Rectal smooth muscle tissue (tissue), 1 donor: ENCODE results near the gene VCAN.

Experiments used
- H3K27ac ChIP-seq: one replicate; pipeline ENCODE4 v1.7.0; 2013; ENCODE audit warnings: low read depth, low read length, inconsistent platforms
- H3K27me3 ChIP-seq: one replicate; pipeline ENCODE4 v1.7.0; 2013; ENCODE audit warnings: low read length; ENCODE audit not compliant: control insufficient read depth, insufficient read depth
- H3K36me3 ChIP-seq: one replicate; pipeline ENCODE4 v1.7.0; 2013; ENCODE audit warnings: low read length; ENCODE audit not compliant: control insufficient read depth, insufficient read depth
- H3K4me1 ChIP-seq: one replicate; pipeline ENCODE4 v1.7.0; 2013; ENCODE audit warnings: low read length; ENCODE audit not compliant: control insufficient read depth, insufficient read depth
- H3K4me3 ChIP-seq: one replicate; pipeline ENCODE4 v1.7.0; 2013; ENCODE audit warnings: low read length
- H3K9ac ChIP-seq: one replicate; pipeline ENCODE4 v1.7.0; 2013; ENCODE audit warnings: low read length

The VCAN gene

GRCh38 chr5:83562791-83563557 lies 91.4 kb downstream of the VCAN start:
- Histone ChIP-seq H3K36me3 (no peaks in the 10 kb centered on the region), H3K27me3 (no peaks in the 10 kb centered on the region), H3K27ac (no peak overlapping the region), H3K4me3 (no peak overlapping the region), H3K9ac (no peak overlapping the region), H3K4me1 (no peaks in the 10 kb centered on the region)

GRCh38 chr5:83563631-83564030 lies 92.1 kb downstream of the VCAN start:
- Histone ChIP-seq H3K9ac (no peak overlapping the region), H3K4me3 (no peak overlapping the region), H3K4me1 (no peaks in the 10 kb centered on the region), H3K27ac (no peak overlapping the region), H3K36me3 (no peaks in the 10 kb centered on the region), H3K27me3 (no peaks in the 10 kb centered on the region)

GRCh38 chr5:83564069-83564749 lies 92.7 kb downstream of the VCAN start:
- Histone ChIP-seq H3K4me3 (no peak overlapping the region), H3K27ac (no peak overlapping the region), H3K4me1 (no peaks in the 10 kb centered on the region), H3K9ac (no peak overlapping the region), H3K27me3 (no peaks in the 10 kb centered on the region), H3K36me3 (no peaks in the 10 kb centered on the region)

- Histone ChIP-seq H3K4me3 (no peak overlapping the region), H3K4me1 (no peaks in the 10 kb centered on the region), H3K36me3 (no peaks in the 10 kb centered on the region), H3K27ac (no peak overlapping the region), H3K27me3 (no peaks in the 10 kb centered on the region), H3K9ac (no peak overlapping the region)
These were observed 96.2 kb downstream of the VCAN start for GRCh38 chr5:83567741-83568140.

- Histone ChIP-seq H3K4me3 (no peak overlapping the region), H3K4me1 (no peaks in the 10 kb centered on the region), H3K36me3 (no peaks in the 10 kb centered on the region), H3K27ac (no peak overlapping the region), H3K27me3 (no peaks in the 10 kb centered on the region), H3K9ac (no peak overlapping the region)
These were observed 96.6 kb downstream of the VCAN start for GRCh38 chr5:83568186-83568585.

- H3K36me3 ChIP-seq, result no peaks in the 10 kb centered on the region
- H3K9ac ChIP-seq, result no peak overlapping the region
- H3K4me1 ChIP-seq, result no peaks in the 10 kb centered on the region
- H3K27ac ChIP-seq, result no peak overlapping the region
- H3K4me3 ChIP-seq, result no peak overlapping the region
- no peaks in the 10 kb centered on the region for H3K27me3 ChIP-seq
These were observed 99.4 kb downstream of the VCAN start for GRCh38 chr5:83570916-83571315.

- no peak overlapping the region for H3K9ac ChIP-seq
- no peak overlapping the region for H3K4me3 ChIP-seq
- H3K27ac ChIP-seq, result no peak overlapping the region
- no peaks in the 10 kb centered on the region for H3K4me1 ChIP-seq
- no peaks in the 10 kb centered on the region for H3K27me3 ChIP-seq
- no peaks in the 10 kb centered on the region for H3K36me3 ChIP-seq
These were observed 100.7 kb downstream of the VCAN start for GRCh38 chr5:83572271-83572670.

- Histone ChIP-seq H3K27ac (no peak overlapping the region), H3K4me1 (no peaks in the 10 kb centered on the region), H3K4me3 (no peak overlapping the region), H3K27me3 (no peaks in the 10 kb centered on the region), H3K36me3 (no peaks in the 10 kb centered on the region), H3K9ac (no peak overlapping the region)
These were observed 104.8 kb downstream of the VCAN start for GRCh38 chr5:83576341-83576740.

- Histone ChIP-seq H3K36me3 (no peaks in the 10 kb centered on the region), H3K4me3 (no peak overlapping the region), H3K9ac (no peak overlapping the region), H3K4me1 (no peaks in the 10 kb centered on the region), H3K27me3 (no peaks in the 10 kb centered on the region), H3K27ac (no peak overlapping the region)
These were observed 105.6 kb downstream of the VCAN start for GRCh38 chr5:83577036-83577636.

GRCh38 chr5:83583859-83584258 lies 112.3 kb downstream of the VCAN start:
- H3K9ac ChIP-seq, result no peak overlapping the region
- H3K4me3 ChIP-seq, result no peak overlapping the region
- H3K36me3 ChIP-seq, result no peaks in the 10 kb centered on the region
- no peak overlapping the region for H3K27ac ChIP-seq
- H3K27me3 ChIP-seq, result no peaks in the 10 kb centered on the region
- no peaks in the 10 kb centered on the region for H3K4me1 ChIP-seq

- H3K4me3 ChIP-seq, result no peak overlapping the region
- H3K36me3 ChIP-seq, result no peaks in the 10 kb centered on the region
- no peaks in the 10 kb centered on the region for H3K27me3 ChIP-seq
- H3K27ac ChIP-seq, result no peak overlapping the region
- H3K9ac ChIP-seq, result no peak overlapping the region
- H3K4me1 ChIP-seq, result no peaks in the 10 kb centered on the region
These were observed 115.6 kb downstream of the VCAN start for GRCh38 chr5:83586874-83587776.

- H3K4me1 ChIP-seq, result no peaks in the 10 kb centered on the region
- H3K9ac ChIP-seq, result no peak overlapping the region
- no peak overlapping the region for H3K4me3 ChIP-seq
- H3K36me3 ChIP-seq, result no peaks in the 10 kb centered on the region
- no peaks in the 10 kb centered on the region for H3K27me3 ChIP-seq
- H3K27ac ChIP-seq, result no peak overlapping the region
These were observed 118.2 kb downstream of the VCAN start for GRCh38 chr5:83589786-83590185.
